Stimulated activated naive CD8-positive, alpha-beta T cell treated with anti-CD3 and anti-CD28 coated beads, Interleukin-15, Interleukin-2, amounts not matched to agents 100 ng/mL and 50 ng/mL, for 24 hours (primary cell): ENCODE measurements around the gene ERFE.

Experiments used
- H3K27ac Mint-ChIP-seq: one replicate; pipeline ENCODE4 v1.8.0; 2021; ENCODE audit warnings: mild to moderate bottlenecking, mixed read lengths
- H3K27me3 Mint-ChIP-seq: one replicate; pipeline ENCODE4 v1.8.0; 2021; ENCODE audit warnings: mixed read lengths
- H3K36me3 Mint-ChIP-seq: one replicate; pipeline ENCODE4 v1.8.0; 2021; ENCODE audit warnings: low read depth, mixed read lengths
- H3K4me1 Mint-ChIP-seq: one replicate; pipeline ENCODE4 v1.8.0; 2021; ENCODE audit warnings: low read depth, mixed read lengths
- H3K4me3 Mint-ChIP-seq: one replicate; pipeline ENCODE4 v1.8.0; 2021; ENCODE audit warnings: mild to moderate bottlenecking, mixed read lengths
- H3K9me3 Mint-ChIP-seq: one replicate; pipeline ENCODE4 v1.8.0; 2021; ENCODE audit warnings: mixed read lengths

The ERFE gene

GRCh38 chr2:238123218-238123971 lies 35.4 kb upstream of the ERFE start:
- no peaks in the 10 kb centered on the region for H3K9me3 Mint-ChIP-seq
- no peaks in the 10 kb centered on the region for H3K36me3 Mint-ChIP-seq
- no peak overlapping the region for H3K27ac Mint-ChIP-seq
- no peaks in the 10 kb centered on the region for H3K4me1 Mint-ChIP-seq
- H3K27me3 Mint-ChIP-seq = no peaks in the 10 kb centered on the region
- no peak overlapping the region for H3K4me3 Mint-ChIP-seq

DNA sequence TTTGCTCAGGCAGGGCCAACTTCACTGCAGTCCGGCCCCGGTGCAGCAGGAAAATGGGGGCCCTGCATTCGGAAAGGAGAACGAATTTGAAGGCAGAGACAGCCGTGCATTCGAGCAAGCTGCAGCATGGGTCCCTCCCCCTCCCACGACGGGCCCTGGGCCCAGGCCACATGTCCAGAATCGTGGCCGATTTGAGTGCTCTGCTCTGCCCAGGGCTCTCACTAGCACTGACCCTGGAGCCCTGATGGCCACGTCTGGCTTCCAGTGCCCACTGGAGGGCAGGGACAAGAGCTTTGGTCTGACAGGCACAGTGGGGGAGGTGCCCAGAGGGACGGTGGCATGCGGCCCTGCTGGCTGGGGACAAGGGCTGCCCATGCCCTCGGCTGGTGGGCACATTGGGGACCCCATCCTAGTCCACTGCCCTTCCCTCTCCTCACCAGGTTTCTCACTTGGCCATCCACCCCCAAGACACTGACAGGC lies 34.7 kb upstream of the ERFE start:
- H3K36me3 Mint-ChIP-seq = no peaks in the 10 kb centered on the region
- no peaks in the 10 kb centered on the region for H3K9me3 Mint-ChIP-seq
- no peaks in the 10 kb centered on the region for H3K4me1 Mint-ChIP-seq
- no peaks in the 10 kb centered on the region for H3K27me3 Mint-ChIP-seq
- no peak overlapping the region for H3K4me3 Mint-ChIP-seq
- no peak overlapping the region for H3K27ac Mint-ChIP-seq

GRCh38 chr2:238124488-238125126 lies 34.2 kb upstream of the ERFE start:
- H3K36me3 Mint-ChIP-seq = no peaks in the 10 kb centered on the region
- H3K27ac Mint-ChIP-seq = no peak overlapping the region
- H3K4me3 Mint-ChIP-seq = no peak overlapping the region
- H3K4me1 Mint-ChIP-seq = no peaks in the 10 kb centered on the region
- H3K9me3 Mint-ChIP-seq = no peaks in the 10 kb centered on the region
- H3K27me3 Mint-ChIP-seq = no peaks in the 10 kb centered on the region

DNA sequence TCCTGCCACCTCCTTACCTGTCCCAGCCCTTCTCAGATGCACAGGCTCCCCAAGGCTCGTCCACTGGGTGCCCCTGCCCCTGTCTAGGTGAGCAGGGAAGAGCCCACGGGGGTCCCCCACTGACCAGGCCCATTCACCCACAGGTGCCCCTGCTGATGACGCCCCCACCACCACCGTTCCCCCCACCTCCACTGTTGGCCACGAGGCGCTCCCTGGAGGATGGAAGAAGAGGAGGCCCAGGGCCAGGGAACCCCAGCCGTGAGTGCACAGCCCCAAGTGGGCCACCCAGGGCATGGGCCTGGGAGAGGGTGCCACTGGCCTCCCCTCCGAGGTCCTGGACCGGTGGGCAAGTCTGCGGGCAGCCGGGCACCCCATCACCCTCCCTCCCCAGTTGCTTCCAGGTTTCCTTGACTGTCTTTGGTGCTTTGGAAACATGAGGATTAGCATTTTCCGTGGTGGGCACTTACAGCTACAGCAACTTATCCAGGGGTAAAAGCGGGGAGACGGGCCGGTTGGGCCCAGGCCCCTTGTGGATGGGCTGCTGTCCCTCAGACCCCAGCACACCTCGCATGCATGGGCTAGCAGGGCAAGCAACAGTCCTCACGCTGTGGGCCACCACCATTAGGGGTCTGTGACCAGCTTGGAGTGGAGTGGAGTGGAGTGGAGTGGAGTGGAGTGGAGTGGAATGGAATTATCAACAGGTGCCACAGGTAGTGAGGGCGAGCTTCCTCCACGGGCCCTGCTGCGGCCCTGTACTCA lies 33.5 kb upstream of the ERFE start:
- Mint-ChIP-seq H3K27ac (no peak overlapping the region), H3K36me3 (no peaks in the 10 kb centered on the region), H3K27me3 (no peaks in the 10 kb centered on the region), H3K9me3 (no peaks in the 10 kb centered on the region), H3K4me1 (no peaks in the 10 kb centered on the region), H3K4me3 (no peak overlapping the region)

DNA sequence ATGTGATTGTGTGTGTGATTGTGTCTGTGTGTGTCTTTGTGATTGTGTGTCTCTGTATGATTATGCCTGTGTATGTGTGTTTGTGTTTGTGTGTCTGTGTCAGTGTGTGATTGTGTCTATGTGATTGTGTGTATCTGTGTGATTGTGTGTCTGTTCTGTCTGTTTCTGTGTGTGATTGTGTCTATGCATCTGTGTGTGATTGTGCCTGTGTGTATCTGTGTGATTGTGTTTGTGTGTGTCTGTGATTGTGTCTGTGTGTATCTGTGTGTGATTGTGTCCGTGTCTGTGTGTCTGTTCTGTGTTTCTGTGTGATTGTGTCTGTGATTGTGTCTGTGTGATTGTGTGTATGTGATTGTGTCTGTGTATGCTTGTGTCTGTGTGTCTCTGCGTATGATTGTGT lies 32.4 kb upstream of the ERFE start:
- H3K27ac Mint-ChIP-seq = no peak overlapping the region
- H3K27me3 Mint-ChIP-seq = no peaks in the 10 kb centered on the region
- no peaks in the 10 kb centered on the region for H3K4me1 Mint-ChIP-seq
- no peaks in the 10 kb centered on the region for H3K36me3 Mint-ChIP-seq
- H3K9me3 Mint-ChIP-seq = no peaks in the 10 kb centered on the region
- no peak overlapping the region for H3K4me3 Mint-ChIP-seq

DNA sequence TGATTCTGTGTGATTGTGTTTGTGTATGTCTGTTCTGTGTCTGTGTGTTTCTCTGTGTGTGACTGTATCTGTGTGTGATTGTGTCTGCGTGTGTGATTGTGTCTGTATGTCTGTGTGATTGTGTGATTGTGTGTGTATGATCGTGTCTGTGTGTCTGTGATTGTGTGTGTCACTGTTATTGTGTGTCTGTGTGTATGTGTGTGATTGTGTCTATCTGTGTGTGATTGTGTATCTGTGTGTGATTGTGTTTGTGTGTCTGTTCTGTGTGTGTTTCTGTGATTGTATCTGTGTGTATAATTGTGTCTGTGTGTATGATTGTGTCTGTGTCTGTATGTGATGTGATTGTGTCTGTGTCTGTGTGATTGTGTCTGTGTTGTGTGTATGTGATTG lies 32.0 kb upstream of the ERFE start:
- H3K27ac Mint-ChIP-seq = no peak overlapping the region
- H3K9me3 Mint-ChIP-seq = no peaks in the 10 kb centered on the region
- H3K36me3 Mint-ChIP-seq = no peaks in the 10 kb centered on the region
- no peaks in the 10 kb centered on the region for H3K27me3 Mint-ChIP-seq
- no peaks in the 10 kb centered on the region for H3K4me1 Mint-ChIP-seq
- H3K4me3 Mint-ChIP-seq = no peak overlapping the region

GRCh38 chr2:238127165-238128060 lies 31.4 kb upstream of the ERFE start:
- no peak overlapping the region for H3K27ac Mint-ChIP-seq
- no peaks in the 10 kb centered on the region for H3K4me1 Mint-ChIP-seq
- no peaks in the 10 kb centered on the region for H3K36me3 Mint-ChIP-seq
- H3K4me3 Mint-ChIP-seq = no peak overlapping the region
- no peaks in the 10 kb centered on the region for H3K9me3 Mint-ChIP-seq
- no peaks in the 10 kb centered on the region for H3K27me3 Mint-ChIP-seq

- H3K9me3 Mint-ChIP-seq = no peaks in the 10 kb centered on the region
- no peaks in the 10 kb centered on the region for H3K36me3 Mint-ChIP-seq
- no peaks in the 10 kb centered on the region for H3K4me1 Mint-ChIP-seq
- no peak overlapping the region for H3K27ac Mint-ChIP-seq
- no peak overlapping the region for H3K4me3 Mint-ChIP-seq
- no peaks in the 10 kb centered on the region for H3K27me3 Mint-ChIP-seq
These were observed 30.7 kb upstream of the ERFE start for GRCh38 chr2:238128061-238128440.

DNA sequence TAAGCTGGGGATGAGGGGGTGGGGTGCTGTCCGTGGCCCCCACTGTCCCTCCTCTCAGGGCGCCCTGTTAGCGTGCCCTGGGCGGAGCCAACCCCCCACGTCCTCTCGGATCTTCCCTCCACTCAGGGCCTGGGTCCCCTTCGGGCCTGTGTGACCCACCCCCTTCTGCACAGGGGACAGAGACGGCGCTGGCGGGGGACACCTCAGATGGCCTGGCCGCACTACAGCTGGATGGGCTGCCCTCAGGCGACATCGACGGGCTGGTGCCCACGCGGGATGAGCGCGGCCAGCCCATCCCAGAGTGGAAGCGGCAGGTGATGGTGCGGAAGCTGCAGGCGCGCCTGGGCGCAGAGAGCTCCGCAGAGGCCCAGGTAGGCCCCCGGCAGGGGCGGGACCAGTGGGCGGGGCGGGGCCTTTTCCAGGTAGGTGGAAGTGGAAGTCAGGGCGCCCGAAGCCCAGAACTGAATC lies 30.2 kb upstream of the ERFE start:
- Mint-ChIP-seq H3K36me3 (no peaks in the 10 kb centered on the region), H3K9me3 (no peaks in the 10 kb centered on the region), H3K4me1 (no peaks in the 10 kb centered on the region), H3K27me3 (no peaks in the 10 kb centered on the region), H3K4me3 (no peak overlapping the region), H3K27ac (no peak overlapping the region)

- no peaks in the 10 kb centered on the region for H3K9me3 Mint-ChIP-seq
- no peak overlapping the region for H3K4me3 Mint-ChIP-seq
- no peak overlapping the region for H3K27ac Mint-ChIP-seq
- H3K27me3 Mint-ChIP-seq = no peaks in the 10 kb centered on the region
- H3K36me3 Mint-ChIP-seq = no peaks in the 10 kb centered on the region
- H3K4me1 Mint-ChIP-seq = no peaks in the 10 kb centered on the region
These were observed 29.4 kb upstream of the ERFE start for GRCh38 chr2:238129166-238130010.

- Mint-ChIP-seq H3K27me3 (no peaks in the 10 kb centered on the region), H3K4me3 (no peak overlapping the region), H3K9me3 (no peaks in the 10 kb centered on the region), H3K27ac (no peak overlapping the region), H3K36me3 (no peaks in the 10 kb centered on the region), H3K4me1 (no peaks in the 10 kb centered on the region)
These were observed 28.6 kb upstream of the ERFE start for GRCh38 chr2:238130111-238130695.

DNA sequence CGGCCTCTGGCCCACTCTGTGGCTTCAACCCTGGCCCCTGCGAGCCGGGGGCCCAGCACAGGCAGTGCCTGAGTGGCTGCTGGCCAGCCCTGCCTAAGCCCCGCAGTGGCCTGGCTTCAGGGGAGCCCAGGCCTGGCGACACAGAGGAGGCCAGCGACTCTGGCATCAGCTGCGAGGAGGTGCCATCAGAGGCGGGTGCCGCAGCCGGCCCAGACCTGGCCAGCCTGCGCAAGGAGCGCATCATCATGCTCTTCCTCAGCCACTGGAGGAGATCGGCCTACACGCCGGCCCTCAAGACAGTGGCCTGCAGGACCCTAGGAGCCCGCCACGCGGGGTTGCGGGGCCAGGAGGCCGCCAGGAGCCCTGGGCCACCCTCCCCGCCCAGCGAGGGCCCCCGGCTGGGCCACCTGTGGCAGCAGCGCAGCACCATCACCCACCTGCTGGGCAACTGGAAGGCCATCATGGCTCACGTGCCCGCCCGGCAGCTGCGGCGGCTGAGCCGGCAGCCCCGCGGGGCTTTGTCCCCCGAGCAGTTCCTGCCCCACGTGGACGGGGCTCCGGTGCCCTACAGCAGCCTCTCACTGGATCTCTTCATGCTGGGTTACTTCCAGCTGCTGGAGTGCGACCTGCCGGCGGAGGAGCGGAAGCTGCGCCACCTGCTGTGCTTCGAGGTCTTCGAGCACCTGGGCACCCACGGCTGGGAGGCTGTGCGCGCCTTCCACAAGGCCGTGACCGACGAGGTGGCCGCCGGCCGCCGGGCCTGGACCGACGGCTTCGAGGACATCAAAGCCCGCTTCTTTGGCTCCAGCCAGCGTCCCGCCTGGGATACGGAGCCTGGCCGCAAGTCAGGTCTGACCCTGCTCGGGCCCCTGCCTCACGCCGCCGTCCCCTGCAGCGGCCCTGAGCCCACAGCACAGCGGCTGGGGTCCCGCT lies 27.8 kb upstream of the ERFE start:
- no peaks in the 10 kb centered on the region for H3K4me1 Mint-ChIP-seq
- H3K9me3 Mint-ChIP-seq = no peaks in the 10 kb centered on the region
- H3K27ac Mint-ChIP-seq = no peak overlapping the region
- no peaks in the 10 kb centered on the region for H3K27me3 Mint-ChIP-seq
- H3K36me3 Mint-ChIP-seq = no peaks in the 10 kb centered on the region
- no peak overlapping the region for H3K4me3 Mint-ChIP-seq
